ENCODE data around the gene DHX38.

Gene DHX38

DNA sequence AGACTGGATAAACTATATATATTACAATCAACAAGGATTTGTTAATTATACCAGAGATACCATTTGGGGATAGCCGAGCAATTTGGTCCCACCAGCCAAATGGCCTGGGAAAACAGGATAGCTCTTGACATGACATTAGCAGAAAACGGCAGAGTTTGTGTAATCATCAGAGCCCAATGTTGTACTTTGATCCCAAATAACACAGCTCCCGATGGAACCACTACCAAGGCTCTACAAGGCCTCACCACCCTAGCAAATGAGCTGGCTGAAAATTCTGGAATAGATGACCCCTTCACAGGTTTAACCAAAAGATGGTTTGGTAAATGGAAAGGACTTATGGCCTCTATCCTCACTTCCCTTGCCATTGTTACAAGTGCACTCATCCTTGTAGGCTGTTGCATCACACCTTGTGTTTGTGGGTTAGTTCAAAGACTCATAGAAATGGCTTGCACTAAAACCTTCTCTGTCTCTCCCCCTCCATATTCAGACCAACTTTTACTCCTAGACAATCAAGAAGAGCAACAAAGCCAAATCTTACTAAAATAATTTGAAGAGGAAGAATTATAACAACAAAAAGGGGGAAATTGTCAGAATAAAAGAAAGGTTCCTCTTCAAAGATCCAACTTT, 9.8 kb upstream of the DHX38 start:
- no peak for DNase-seq (ENCODE audit: low read depth in 2 of 2)

DNA sequence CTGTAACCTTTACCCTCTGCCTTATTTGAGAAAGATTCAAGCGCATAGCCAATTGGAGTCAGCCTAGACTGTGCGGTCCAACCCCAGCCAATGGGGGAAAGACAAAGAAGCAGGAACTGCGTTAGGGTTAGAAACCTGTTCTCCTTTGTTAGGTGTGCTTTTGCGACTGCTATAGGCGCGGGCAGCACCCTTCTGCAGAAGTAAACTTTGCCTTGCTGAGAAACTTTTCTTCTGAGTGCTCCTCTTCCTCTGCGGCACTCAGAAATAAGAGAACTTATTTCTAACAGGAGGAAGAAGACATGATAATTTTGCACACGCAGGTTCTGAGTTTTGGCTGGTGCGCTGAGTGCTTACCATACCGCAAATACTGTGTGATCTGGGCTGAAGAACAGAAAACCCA, 9.2 kb upstream of the DHX38 start:
- no peak for DNase-seq (ENCODE audit: low read depth in 2 of 2)

DNA sequence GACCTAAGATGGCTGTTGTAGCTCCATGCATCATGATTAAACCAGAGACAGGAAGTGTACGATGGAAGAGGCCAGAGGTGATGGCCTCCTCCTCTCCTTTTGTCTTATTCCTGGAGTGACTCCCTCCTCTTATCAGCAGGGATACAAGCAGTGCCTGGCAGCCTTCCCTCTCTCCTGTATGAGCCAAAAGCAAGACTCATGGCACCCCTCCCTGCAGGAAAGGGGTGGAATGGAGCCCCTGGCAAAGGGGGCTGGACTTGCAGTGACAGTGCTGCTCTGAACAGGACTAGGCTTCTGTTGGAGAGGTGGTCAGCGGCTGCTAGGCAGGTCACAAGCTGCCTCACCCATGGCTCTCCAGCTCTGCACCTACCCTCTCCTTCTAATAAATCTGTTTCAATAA, 8.6 kb upstream of the DHX38 start:
- no peak for DNase-seq (ENCODE audit: low read depth in 2 of 2)

DNA sequence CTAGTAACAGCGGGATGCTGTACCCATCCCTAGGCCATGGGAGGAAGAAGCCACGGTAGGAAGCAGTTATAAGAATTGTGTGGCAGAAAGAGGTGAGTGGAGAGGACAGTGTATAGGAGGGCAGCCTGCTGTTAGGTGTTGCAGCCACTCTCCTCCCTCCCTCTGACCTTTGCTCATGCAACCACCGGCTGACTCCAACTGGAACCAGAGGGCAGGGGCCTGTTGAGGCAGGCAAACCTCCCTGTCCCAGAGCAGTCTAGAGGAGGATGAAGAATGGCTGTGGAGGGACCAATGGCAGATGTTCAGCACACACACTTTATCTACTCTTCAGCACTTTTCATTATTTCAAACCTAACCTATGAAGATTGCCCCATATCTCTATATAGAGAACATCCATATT, 2.4 kb upstream of the DHX38 start:
- no peak for DNase-seq (ENCODE audit: low read depth in 2 of 2)

DNA sequence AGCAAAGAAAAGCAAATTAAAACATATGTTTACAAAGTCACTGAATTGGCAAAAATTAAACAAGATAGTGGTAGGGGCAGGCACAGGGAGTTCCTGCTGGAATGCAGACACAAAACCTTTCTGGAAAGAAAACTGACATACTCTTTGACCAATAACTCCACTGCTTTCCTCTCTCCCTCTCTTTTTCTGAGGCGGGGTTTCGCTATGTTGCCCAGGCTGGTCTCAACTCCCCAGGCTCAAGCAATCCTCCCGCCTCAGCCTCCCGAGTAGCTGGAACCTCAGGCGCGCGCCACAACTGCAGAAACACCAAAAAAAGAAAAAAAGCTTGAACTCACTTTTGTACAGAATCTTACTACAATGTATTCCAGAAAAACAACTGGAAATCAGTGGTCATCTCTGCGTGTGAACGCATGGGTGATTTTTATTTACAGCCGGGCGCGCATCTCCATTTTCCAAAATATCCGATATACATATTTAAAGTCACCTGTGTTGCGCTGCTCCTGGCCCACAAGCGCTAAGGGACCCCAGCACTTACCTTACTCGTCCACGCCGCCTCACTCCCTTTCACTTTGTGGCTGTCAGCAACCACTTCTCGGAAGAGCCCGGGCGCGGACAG, 707 bp upstream of the DHX38 start:
- no peak for DNase-seq (ENCODE audit: low read depth in 2 of 2)

DNA sequence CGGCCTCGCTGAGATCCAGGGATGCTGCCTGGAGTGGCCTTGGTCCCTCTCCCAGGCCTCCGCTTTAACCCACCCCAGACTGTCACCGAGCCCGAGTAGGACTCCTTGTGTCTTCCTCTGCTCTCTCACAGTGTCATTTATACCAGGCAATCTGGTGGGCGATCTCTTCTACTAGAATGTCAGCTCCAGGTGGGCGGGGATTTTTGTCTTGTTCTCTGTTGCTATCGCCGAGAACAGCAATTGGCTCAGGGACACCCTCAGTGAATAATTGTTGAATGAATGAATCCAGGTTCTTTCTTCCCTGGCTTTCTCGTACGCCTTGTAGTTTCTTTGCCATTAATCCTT, 591 bp downstream of the DHX38 start:
- no peak for DNase-seq (ENCODE audit: low read depth in 2 of 2)

DNA sequence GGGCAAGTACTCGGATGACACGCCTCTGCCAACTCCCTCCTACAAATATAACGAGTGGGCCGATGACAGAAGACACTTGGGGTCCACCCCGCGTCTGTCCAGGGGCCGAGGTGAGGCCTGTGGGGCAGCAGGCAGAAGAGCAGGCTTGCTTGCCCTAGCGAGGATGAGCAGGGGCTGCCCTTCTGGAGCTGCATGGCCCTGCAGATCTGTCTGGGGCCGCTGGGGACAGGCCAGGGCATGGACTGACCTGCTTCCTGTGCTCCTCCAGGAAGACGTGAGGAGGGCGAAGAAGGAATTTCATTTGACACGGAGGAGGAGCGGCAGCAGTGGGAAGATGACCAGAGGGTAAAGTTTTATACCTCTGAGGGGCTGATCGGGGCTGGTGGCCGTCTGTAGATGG, 5.3 kb downstream of the DHX38 start:
- DNase-seq (ENCODE audit: low read depth in 2 of 2): no peak

DNA sequence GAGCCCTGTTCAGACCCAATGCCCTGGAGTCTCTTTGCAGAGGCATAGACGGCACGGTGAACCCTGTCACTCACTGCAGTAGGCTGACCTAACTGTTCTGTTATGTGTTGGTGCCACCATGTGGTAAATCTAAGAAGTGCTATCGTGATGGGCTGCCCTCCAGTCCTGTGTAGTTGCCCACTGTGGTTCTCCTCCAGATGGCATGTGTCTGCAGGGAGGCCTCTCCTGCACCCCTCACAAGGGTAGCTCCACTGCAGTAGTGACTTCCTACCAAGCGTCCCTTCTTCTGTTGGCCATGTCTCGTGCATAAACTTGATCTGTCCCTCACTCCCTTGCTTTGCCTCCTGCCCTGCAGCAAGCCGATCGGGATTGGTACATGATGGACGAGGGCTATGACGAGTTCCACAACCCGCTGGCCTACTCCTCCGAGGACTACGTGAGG, 5.8 kb downstream of the DHX38 start:
- DNase-seq (ENCODE audit: low read depth in 2 of 2): no peak

DNA sequence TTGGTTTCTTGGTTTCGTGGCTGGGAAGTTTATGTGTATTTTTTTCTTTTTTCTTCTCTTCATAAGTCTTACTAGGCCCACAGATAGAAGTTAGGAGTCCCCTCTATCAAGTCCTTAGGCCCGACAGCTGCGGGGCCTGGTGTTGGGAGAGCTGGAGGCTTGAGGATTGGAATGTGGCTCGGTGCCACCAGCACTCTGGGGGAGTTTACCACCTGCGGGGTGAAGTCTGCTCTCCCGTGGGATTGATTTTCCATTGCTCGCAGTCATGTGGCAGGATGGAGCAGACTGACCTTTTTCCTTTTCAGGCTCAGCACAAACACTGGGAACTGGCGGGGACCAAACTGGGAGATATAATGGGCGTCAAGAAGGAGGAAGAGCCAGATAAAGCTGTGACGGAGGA, 7.5 kb downstream of the DHX38 start:
- DNase-seq (ENCODE audit: low read depth in 2 of 2): no peak

DNA sequence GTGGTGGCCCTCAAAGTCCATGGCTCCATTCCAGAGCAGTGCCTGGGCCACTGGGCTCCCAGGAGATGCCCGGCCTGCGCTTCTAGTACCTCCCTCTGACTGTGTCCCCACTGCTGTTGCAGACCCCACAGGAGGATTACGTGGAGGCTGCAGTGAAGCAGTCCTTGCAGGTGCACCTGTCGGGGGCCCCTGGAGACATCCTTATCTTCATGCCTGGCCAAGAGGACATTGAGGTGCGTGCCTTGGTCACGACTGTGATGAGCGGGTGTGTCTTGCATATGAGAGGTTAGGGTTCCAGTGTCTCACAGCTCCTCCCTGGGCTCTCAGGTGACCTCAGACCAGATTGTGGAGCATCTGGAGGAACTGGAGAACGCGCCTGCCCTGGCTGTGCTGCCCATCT, 11.3 kb downstream of the DHX38 start:
- no peak for DNase-seq (ENCODE audit: low read depth in 2 of 2)

DNA sequence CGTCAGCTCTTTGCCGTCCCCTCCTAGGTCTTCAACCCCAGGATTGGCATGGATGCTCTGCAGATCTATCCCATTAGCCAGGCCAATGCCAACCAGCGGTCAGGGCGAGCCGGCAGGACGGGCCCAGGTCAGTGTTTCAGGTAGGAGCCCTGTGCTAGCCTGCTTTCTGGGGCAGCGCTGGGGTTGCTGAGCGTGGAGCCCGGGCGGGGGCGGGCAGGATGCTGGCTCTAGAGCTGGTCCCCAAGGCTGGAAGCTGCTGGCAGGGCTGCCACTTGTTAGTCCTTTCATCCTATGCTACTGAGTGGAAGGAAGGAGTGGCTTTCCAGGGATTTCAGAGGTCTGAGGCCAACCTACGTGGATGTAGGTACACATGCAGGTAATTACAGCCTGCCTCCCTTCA, 12.3 kb downstream of the DHX38 start:
- DNase-seq (ENCODE audit: low read depth in 2 of 2): no peak

DNA sequence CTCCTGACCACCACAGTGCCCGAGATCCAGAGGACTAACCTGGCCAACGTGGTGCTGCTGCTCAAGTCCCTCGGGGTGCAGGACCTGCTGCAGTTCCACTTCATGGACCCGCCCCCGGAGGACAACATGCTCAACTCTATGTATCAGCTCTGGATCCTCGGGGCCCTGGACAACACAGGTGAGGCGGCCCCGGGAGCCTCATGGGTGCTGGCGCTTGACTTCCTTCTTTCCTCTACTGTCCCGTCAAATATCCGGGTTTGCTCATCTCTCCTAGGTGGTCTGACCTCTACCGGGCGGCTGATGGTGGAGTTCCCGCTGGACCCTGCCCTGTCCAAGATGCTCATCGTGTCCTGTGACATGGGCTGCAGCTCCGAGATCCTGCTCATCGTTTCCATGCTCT, 13.7 kb downstream of the DHX38 start:
- no peak for DNase-seq (ENCODE audit: low read depth in 2 of 2)

DNA sequence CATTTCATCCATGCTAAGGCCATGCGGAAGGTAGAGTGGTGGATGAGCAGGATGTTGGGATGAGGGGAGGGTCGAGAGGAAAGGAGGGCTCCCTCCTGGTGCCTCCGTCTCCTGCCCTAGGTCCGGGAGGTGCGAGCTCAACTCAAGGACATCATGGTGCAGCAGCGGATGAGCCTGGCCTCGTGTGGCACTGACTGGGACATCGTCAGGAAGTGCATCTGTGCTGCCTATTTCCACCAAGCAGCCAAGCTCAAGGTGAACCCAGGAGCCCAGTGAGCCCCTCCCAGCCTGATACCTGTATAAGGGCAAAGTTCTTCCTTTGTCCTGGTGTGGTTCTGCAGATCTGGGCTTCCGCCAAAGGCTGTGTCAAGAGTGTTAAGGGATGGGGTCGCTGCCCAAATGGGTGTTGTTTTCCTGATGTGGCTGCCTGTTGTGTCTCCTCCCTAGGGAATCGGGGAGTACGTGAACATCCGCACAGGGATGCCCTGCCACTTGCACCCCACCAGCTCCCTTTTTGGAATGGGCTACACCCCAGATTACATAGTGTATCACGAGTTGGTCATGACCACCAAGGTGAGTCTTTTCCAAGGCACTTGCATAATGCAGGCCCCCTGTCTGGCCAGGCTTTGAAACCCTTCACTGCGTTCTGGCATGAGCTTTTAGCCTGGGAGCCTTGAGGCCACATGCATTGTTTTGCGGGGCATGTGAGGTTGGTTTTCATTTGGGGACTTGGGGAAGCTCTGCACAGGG, 14.9 kb downstream of the DHX38 start:
- no peak for DNase-seq (ENCODE audit: low read depth in 2 of 2)

DNA sequence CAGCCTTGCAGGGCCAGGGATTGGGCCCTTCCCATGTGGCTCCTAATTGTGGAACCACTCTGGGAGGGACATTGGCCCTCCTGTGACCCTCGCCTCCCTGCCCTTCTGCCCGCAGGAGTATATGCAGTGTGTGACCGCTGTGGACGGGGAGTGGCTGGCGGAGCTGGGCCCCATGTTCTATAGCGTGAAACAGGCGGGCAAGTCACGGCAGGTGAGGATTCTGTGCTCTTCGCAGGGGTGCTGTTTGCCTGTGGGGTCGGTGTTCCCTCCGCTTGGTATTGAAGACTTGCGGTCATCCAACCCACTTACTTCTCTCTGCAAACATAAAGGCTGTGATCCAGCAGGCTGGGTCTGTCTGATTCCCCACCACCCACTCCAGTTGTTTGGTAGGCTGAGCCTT, 15.7 kb downstream of the DHX38 start:
- DNase-seq (ENCODE audit: low read depth in 2 of 2): no peak

DNA sequence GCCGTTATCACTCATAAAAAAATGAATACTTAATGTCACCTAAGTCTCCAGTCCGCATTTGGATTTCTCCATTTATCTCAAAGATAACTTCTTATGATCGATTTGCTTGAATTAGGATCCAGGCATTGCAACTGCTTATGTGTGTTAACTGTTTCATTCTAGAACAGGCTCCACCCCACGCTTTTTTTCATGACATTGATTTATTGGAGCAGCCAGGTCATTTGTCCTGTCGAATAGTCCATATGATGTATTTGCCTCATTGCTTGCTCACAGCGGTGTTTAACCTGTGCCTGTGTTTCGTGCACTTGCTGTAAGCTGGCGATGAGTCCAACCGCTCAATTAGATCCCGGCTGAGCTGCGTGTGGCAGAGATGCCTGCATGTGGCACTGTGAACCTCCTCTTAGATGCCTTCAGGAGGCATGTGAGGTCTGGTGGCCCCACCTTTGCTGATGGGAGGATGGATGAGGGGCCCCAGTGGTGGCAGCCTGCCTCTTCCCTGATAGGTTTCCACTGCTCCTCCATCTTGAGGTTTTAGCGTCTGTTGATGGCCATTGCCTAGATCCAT, 16.4 kb downstream of the DHX38 start:
- no peak for DNase-seq (ENCODE audit: low read depth in 2 of 2)

DNA sequence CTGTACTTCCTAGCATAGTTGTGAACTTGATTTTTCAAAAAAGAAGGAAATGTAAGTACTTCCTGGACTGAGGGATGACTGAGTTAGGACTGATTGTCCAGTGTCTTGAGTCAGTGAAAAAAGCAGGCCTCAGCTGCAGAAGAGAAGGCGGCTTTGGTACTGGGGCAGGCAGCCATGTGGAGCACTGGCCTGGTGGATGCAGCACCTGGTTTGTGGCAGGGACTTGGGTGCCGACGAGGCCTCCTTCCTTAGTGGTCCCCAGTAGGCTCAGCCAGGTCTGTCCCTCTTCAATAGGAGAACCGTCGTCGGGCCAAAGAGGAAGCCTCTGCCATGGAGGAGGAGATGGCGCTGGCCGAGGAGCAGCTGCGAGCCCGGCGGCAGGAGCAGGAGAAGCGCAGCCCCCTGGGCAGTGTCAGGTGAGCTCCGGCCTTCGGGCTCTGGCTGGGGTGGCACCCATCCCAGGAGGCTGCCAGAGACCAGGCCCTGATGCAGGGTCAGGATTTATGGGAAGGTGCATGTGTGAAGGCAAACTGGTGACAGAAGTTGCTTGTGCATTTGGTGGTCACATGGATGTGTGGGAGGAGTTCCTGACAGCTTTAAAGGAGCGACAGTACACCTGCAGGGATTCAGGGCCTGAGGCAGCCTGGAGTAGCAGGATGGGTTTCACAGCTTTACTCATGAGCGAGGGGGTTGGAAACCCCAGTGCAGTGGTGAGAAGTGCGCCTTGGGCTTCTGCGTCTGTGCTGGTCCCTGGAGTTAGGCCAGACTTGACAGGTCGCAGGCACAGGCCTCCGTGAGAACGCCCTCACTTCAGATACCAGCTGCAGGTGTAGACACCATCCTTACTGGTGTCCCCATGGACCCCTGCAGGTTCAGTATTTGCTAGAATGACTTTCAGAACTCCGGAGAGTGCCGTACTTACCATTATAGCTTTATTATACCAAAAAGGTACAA, 17.3 kb downstream of the DHX38 start:
- no peak for DNase-seq (ENCODE audit: low read depth in 2 of 2)

DNA sequence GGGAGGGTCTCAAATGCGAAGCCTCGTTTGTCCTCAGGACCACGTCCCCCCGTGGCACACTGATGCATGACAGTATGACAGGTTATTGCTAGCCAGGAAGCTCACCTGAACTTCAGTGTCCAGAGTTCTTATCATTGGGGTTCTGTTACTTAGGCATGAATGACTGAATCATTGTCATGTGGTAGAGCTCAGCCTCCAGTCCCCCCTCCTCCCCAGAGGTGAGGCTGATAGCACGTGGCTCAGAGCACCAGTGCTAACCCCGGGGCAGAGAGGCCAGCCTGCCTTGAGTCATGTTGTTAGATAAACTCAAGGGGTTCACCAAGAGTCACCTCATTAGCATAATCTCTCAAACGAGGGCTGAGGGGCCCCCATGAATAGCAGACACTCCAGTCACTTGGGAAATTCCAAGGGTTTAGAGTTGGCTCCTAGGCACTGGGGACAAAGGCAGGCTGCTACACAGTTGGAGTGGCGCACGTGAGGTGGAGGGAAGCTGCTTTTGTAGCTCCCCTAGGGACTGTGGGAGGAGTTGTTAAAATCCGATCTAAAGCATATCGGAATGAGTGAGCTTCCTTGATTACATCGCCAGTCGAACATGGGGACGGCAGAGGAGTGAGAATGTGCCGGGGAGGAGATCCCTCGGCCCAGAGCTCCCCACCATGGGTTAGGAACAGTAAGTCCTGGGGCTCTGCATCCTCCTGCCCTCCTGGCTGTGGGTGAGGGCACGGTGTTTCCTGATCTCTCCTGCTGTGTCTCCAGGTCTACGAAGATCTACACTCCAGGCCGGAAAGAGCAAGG, 18.2 kb downstream of the DHX38 start:
- DNase-seq (ENCODE audit: low read depth in 2 of 2): no peak

DNA sequence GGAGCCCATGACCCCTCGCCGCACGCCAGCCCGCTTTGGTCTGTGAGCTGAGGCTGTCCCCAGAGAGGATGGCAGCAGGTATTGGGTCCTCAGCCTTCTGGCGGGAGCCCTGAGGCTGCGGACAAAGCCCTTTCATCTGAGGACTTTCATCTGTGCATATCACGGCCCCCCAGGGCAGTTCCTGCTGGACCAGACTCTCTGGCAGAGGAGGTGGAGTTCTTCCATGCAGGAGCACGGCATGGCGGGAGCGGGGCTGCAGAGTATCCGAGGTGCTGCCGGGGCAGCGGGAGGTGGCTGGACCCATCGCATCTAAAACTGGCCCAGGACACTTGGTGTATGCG, 18.8 kb downstream of the DHX38 start:
- no peak for DNase-seq (ENCODE audit: low read depth in 2 of 2)

DNA sequence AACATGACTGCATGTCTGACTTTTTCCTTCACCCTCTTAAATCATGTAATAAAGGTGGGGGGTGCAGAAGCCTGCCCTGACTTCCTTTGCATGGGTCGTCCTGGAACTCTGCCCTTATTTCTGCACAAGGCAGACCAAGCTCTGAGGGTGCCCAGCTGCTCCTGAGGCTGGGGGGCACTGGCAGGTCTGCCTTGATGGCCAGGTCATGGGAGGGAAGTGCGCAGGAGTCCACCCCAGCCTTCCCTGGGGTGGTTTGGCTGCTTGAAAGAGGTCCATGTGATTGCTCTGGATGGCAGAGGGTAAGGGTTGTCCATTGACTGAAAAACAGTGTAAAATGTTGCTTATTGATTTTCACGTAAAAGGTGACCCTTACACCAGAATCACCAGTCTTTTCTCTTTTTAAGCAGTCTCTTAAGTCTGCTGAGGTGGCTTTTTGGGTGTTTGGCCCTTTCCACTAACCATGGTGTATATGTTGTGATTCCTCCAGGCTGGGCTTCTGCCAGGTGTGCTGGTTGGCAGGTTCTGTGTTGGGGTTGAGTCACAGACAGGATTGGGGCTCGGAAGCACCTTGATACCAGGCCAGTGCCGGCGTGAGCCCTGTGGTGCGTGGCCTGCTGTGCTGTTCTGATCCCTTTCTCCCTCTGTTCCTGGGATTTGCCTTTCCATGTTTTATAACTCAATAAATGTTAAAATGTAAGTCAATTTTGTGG, 19.4 kb downstream of the DHX38 start:
- DNase-seq (ENCODE audit: low read depth in 2 of 2): no peak

DNA sequence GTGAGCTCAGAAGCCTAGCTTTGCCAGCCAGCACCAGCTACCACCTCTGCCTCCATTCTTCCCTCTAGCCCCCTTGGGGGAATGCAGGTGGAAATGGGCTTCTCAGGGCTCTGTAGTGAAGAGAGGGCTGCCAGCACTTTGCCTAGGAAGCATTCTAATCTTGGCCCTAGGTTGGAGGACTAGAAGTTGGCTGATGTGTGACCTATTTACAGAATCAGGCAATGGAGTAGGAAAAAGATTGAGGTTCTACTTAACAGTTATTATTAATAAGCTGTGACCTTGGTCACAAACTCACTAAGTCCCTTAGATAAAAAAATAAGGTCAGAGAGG, 19.9 kb downstream of the DHX38 start:
- no peak for DNase-seq (ENCODE audit: low read depth in 2 of 2)

DNA sequence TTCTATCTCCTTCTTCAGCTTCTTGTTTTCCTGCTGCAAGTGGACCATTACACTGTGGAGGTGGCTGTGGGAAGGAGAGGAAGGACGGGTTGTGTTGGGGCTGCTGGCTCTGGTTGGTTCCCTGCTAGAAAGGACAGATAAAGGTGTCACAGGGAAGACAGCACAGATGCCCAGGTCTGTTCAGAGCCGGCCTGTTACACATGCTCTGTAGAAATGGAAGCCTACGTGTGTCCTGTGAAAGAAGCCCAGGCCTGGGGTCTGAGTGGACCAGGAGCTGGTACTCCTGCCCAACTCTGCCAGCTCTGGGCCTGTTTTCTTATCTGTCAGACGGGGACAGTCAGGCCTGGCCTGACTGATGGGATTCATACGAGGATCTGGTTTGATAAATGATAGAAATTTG, 26.4 kb downstream of the DHX38 start:
- DNase-seq (ENCODE audit: low read depth in 2 of 2): no peak

All from stimulated activated CD8-positive, alpha-beta memory T cell treated with anti-CD3 and anti-CD28 coated beads, Interleukin-7, amount 100 ng/mL, for 1 hour (primary cell).